SU-DHL-6 (cell line): Measurements from ENCODE around the gene CAPG.

Source experiments
- H2AFZ ChIP-seq: fragments of 200-600 bp; sonication (generic); 2 replicates; pipeline ENCODE4 v1.6.1; 2014; ENCODE audit warnings: low read depth, mild to moderate bottlenecking, moderate library complexity, mixed read lengths, antibody characterized with exemption, low read length; ENCODE audit not compliant: severe bottlenecking
- H3F3A ChIP-seq: fragments of 200-600 bp; shearing (Covaris generic); 2 replicates; pipeline ENCODE4 v1.6.0; 2016; ENCODE audit warnings: antibody characterized with exemption, mild to moderate bottlenecking; ENCODE audit not compliant: insufficient read depth
- H3K27ac ChIP-seq: fragments of 200-600 bp; sonication (generic); 2 replicates; pipeline ENCODE4 v1.5.1; 2016; ENCODE audit warnings: low read depth, mild to moderate bottlenecking, low read length, moderate library complexity, mixed read lengths
- H3K27me3 ChIP-seq: fragments of 200-600 bp; sonication (generic), shearing (Covaris generic); 2 replicates; pipeline ENCODE4 v1.6.0; 2014; ENCODE audit warnings: mild to moderate bottlenecking, low read length
- H3K36me3 ChIP-seq: fragments of 200-600 bp; sonication (generic); 2 replicates; pipeline ENCODE4 v1.6.1; 2014; ENCODE audit warnings: mild to moderate bottlenecking, low read length, mixed read lengths
- H3K4me2 ChIP-seq: fragments of 300-600, 200-600 bp; shearing (Covaris generic), sonication (generic); 2 replicates; pipeline ENCODE4 v1.6.0; 2014; ENCODE audit warnings: low read length, low read depth, mild to moderate bottlenecking; ENCODE audit not compliant: poor library complexity, severe bottlenecking
- H3K4me3 ChIP-seq: fragments of 200-600 bp; sonication (generic); 2 replicates; pipeline ENCODE4 v1.5.1; 2014; ENCODE audit warnings: antibody characterized with exemption, low read length, mild to moderate bottlenecking, mixed read lengths; ENCODE audit not compliant: insufficient read depth, poor library complexity, severe bottlenecking
- H3K79me2 ChIP-seq: fragments of 200-600 bp; sonication (generic); 2 replicates; pipeline ENCODE4 v1.6.1; 2014; ENCODE audit warnings: mild to moderate bottlenecking, low read length, moderate library complexity; ENCODE audit not compliant: insufficient read depth
- H3K9ac ChIP-seq: fragments of 200-600 bp; sonication (generic); 2 replicates; pipeline ENCODE4 v1.7.0; 2014; ENCODE audit warnings: mild to moderate bottlenecking, low read length
- H3K9me2 ChIP-seq: fragments of 200-600 bp; sonication (generic); replicated peaks from 2 replicates; pipeline ENCODE4 v1.6.1; 2014; ENCODE audit warnings: low read length; ENCODE audit not compliant: insufficient read depth
- H3K9me3 ChIP-seq: fragments of 200-600 bp; sonication (generic); 2 replicates; pipeline ENCODE4 v1.6.1; 2014; ENCODE audit warnings: low read length, mixed read lengths; ENCODE audit not compliant: insufficient read depth
- H4K20me1 ChIP-seq: fragments of 200-600 bp; sonication (generic); 2 replicates; pipeline ENCODE4 v1.6.1; 2014; ENCODE audit warnings: low read depth, mild to moderate bottlenecking, antibody characterized with exemption, low read length, moderate library complexity, mixed read lengths
- CTCF ChIP-seq: fragments of 200-600 bp; sonication (generic); IDR thresholded peaks from one replicate; pipeline ENCODE4 v1.5.1; 2017; ENCODE audit warnings: antibody characterized with exemption, mild to moderate bottlenecking, low read length, moderate library complexity; ENCODE audit not compliant: insufficient read depth, poor library complexity, severe bottlenecking
- EZH2phosphoT487 ChIP-seq: fragments of 200-600 bp; sonication (generic), shearing (Covaris generic); conservative IDR thresholded peaks from 2 replicates; pipeline ENCODE4 v1.6.1; 2018; ENCODE audit warnings: mild to moderate bottlenecking, antibody characterized with exemption, low read length, moderate library complexity, mixed read lengths

CAPG gene

GRCh38 chr2:85405201-85406059 is 4.7 kb downstream of the CAPG start:
- Histone ChIP-seq H4K20me1 (no peaks in the 10 kb centered on the region), H3K9me3 (no peaks in the 10 kb centered on the region), H3K4me2 (no peak overlapping the region), H3F3A (no peaks in the 10 kb centered on the region), H3K27ac (no peak overlapping the region), H3K4me3 (no peak overlapping the region), H2AFZ (no peak overlapping the region), H3K9me2 (no peaks in the 10 kb centered on the region), H3K79me2 (no peaks in the 10 kb centered on the region), H3K27me3 (no peaks in the 10 kb centered on the region), H3K9ac (no peak overlapping the region), H3K36me3 (no peaks in the 10 kb centered on the region)
- TF ChIP-seq CTCF (no peak), EZH2phosphoT487 (no peak)

GRCh38 chr2:85401844-85402243 is 8.3 kb downstream of the CAPG start:
- no peaks in the 10 kb centered on the region for H3F3A ChIP-seq
- no peaks in the 10 kb centered on the region for H4K20me1 ChIP-seq
- no peaks in the 10 kb centered on the region for H3K79me2 ChIP-seq
- H2AFZ ChIP-seq: no peak overlapping the region
- no peak overlapping the region for H3K4me3 ChIP-seq
- no peaks in the 10 kb centered on the region for H3K9me2 ChIP-seq
- no peaks in the 10 kb centered on the region for H3K27me3 ChIP-seq
- no peaks in the 10 kb centered on the region for H3K36me3 ChIP-seq
- H3K27ac ChIP-seq: no peak overlapping the region
- H3K4me2 ChIP-seq: no peak overlapping the region
- H3K9ac ChIP-seq: no peak overlapping the region
- H3K9me3 ChIP-seq: no peaks in the 10 kb centered on the region
- TF ChIP-seq CTCF: no peak
- TF ChIP-seq EZH2phosphoT487: no peak

GRCh38 chr2:85401464-85401805 is 8.7 kb downstream of the CAPG start:
- no peaks in the 10 kb centered on the region for H3K36me3 ChIP-seq
- H3F3A ChIP-seq: no peaks in the 10 kb centered on the region
- no peak overlapping the region for H2AFZ ChIP-seq
- no peaks in the 10 kb centered on the region for H3K79me2 ChIP-seq
- no peak overlapping the region for H3K9ac ChIP-seq
- no peak overlapping the region for H3K4me2 ChIP-seq
- no peaks in the 10 kb centered on the region for H3K9me2 ChIP-seq
- no peak for TF ChIP-seq EZH2phosphoT487
- TF ChIP-seq CTCF: no peak
- H3K27ac ChIP-seq: no peak overlapping the region
- H3K4me3 ChIP-seq: no peak overlapping the region
- no peaks in the 10 kb centered on the region for H3K9me3 ChIP-seq
- H3K27me3 ChIP-seq: no peaks in the 10 kb centered on the region
- no peaks in the 10 kb centered on the region for H4K20me1 ChIP-seq
